ENCODE results near the gene DLD. TPM values are rescaled to one million over a fixed set of nuclear protein-coding genes. Genes with fewer than 3 reads are reported as not detected.

The DLD gene
- total and polyA plus RNA-seq, 2 of the 13 experiments (the other 11 are each of a cell fraction or from before 2014, with no cell fraction given): 56.8 to 95.2 TPM

GRCh38 chr7:107967420-107967819 lies 76.4 kb downstream of the DLD start (continued):
- peak; percentile 88 for TF ChIP-seq HHEX (CRISPR knock-in tag; IDR thresholded peaks at IDR 0.05)
- no peak for TF ChIP-seq SRF (IDR thresholded peaks at IDR 0.05; ENCODE audit: low read depth, low read length)
- no peak for TF ChIP-seq DNMT1 (CRISPR knock-in tag; IDR thresholded peaks at IDR 0.05)
- no peak for TF ChIP-seq DBP (CRISPR knock-in tag; IDR thresholded peaks at IDR 0.05; ENCODE audit: not compliant biosample characterization)
- no peak for TF ChIP-seq CTCF (CRISPR knock-in tag; IDR thresholded peaks at IDR 0.05)
- TF ChIP-seq ZFAT (CRISPR knock-in tag; conservative IDR thresholded peaks at IDR 0.05): no peak
- TF ChIP-seq RXRB (CRISPR knock-in tag; IDR thresholded peaks at IDR 0.05; ENCODE audit: borderline replicate concordance): peak; percentile 88
- TF ChIP-seq DNMT3B (CRISPR knock-in tag; conservative IDR thresholded peaks at IDR 0.05): no peak
- peak; percentile 47; the same call in 1 of the 2 replicates for TF ChIP-seq MED13 (CRISPR knock-in tag; IDR thresholded peaks at IDR 0.05)
- peak; percentile 91 for TF ChIP-seq PAXIP1 (CRISPR knock-in tag; conservative IDR thresholded peaks at IDR 0.05)
- no peak for TF ChIP-seq ZNF460 (CRISPR knock-in tag; IDR thresholded peaks at IDR 0.05; ENCODE audit: borderline replicate concordance)
- TF ChIP-seq KAT7 (CRISPR knock-in tag; IDR thresholded peaks at IDR 0.05; ENCODE audit: borderline replicate concordance): no peak
- TF ChIP-seq HOXA9 (CRISPR knock-in tag; IDR thresholded peaks at IDR 0.05; ENCODE audit: borderline replicate concordance): no peak
- no peak for TF ChIP-seq HIC2 (CRISPR knock-in tag; IDR thresholded peaks at IDR 0.05; ENCODE audit: low read depth)
- TF ChIP-seq ZFP37 (CRISPR knock-in tag; IDR thresholded peaks at IDR 0.05; ENCODE audit: borderline replicate concordance): no peak
- no peak for TF ChIP-seq ARNT (IDR thresholded peaks at IDR 0.05)
- TF ChIP-seq ZNF878 (CRISPR knock-in tag; IDR thresholded peaks at IDR 0.05): peak; percentile 53; the same call in 1 of the 2 replicates
- no peak for TF ChIP-seq CERS6 (CRISPR knock-in tag; IDR thresholded peaks at IDR 0.05)
- no peak for TF ChIP-seq SYNCRIP (IDR thresholded peaks at IDR 0.05; ENCODE audit: insufficient read depth, low read depth, low read length)
- TF ChIP-seq ZNF746 (CRISPR knock-in tag; IDR thresholded peaks at IDR 0.05): no peak
- TF ChIP-seq ETV6 (CRISPR knock-in tag; conservative IDR thresholded peaks at IDR 0.05): no peak
- no peak for TF ChIP-seq MAFF (IDR thresholded peaks at IDR 0.05; ENCODE audit: low read depth, low read length)
- TF ChIP-seq TBP (CRISPR knock-in tag; IDR thresholded peaks at IDR 0.05): no peak
- peak; percentile 88 for TF ChIP-seq HNF4A (CRISPR knock-in tag; IDR thresholded peaks at IDR 0.05)

All from HepG2 (cell line).